Measurements from ENCODE around the gene WDR45.

DNA sequence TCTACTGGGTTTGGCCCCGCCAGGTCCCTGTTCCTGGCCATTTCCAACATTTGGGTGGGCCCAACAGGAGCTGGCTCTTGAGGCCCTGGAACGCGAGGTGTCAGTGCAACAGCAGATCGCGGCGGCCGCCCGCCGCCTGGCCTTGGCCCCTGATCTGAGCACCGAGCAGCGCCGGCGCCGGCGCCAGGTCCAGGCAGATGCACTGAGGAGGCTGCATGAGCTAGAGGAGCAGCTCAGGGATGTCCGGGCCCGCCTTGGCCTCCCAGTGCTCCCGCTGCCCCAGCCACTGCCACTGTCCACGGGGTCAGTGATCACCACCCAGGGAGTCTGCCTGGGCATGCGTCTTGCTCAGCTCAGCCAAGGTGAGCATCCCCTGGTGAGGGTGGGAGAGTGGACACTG is 15.4 kb downstream of the WDR45 start:
- TF ChIP-seq, protein P1, sequence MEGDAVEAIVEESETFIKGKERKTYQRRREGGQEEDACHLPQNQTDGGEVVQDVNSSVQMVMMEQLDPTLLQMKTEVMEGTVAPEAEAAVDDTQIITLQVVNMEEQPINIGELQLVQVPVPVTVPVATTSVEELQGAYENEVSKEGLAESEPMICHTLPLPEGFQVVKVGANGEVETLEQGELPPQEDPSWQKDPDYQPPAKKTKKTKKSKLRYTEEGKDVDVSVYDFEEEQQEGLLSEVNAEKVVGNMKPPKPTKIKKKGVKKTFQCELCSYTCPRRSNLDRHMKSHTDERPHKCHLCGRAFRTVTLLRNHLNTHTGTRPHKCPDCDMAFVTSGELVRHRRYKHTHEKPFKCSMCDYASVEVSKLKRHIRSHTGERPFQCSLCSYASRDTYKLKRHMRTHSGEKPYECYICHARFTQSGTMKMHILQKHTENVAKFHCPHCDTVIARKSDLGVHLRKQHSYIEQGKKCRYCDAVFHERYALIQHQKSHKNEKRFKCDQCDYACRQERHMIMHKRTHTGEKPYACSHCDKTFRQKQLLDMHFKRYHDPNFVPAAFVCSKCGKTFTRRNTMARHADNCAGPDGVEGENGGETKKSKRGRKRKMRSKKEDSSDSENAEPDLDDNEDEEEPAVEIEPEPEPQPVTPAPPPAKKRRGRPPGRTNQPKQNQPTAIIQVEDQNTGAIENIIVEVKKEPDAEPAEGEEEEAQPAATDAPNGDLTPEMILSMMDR (IDR thresholded peaks at IDR 0.05) = no peak
- TF ChIP-seq POLR2A (IDR thresholded peaks at IDR 0.05) (no peak), POLR2AphosphoS5 (IDR thresholded peaks at IDR 0.05) (no peak)
